H9 (cell line): Measurements from ENCODE around the gene DSCAM. TPM values are rescaled to one million over a fixed set of nuclear protein-coding genes. Genes with fewer than 3 reads are reported as not detected.

Experiments used
- DNase-seq: peaks from one replicate; pipeline ENCODE4 v3.0.0-alpha.2; 2017
- H2AFZ ChIP-seq: one replicate; pipeline ENCODE4 v1.6.1; 2013; ENCODE audit warnings: mild to moderate bottlenecking, low read length, control low read depth, moderate library complexity
- H2AK5ac ChIP-seq: 2 replicates; pipeline ENCODE4 v1.6.1; 2013; ENCODE audit warnings: low read length, control low read depth, mixed read lengths; ENCODE audit not compliant: insufficient read length
- H2BK120ac ChIP-seq: one replicate; pipeline ENCODE4 v1.6.1; 2013; ENCODE audit warnings: low read depth, mild to moderate bottlenecking, low read length, control low read depth, inconsistent platforms; ENCODE audit not compliant: poor library complexity, severe bottlenecking
- H2BK12ac ChIP-seq: 2 replicates; pipeline ENCODE4 v1.6.1; 2013; ENCODE audit warnings: low read length, control low read depth, mixed read lengths, low read depth; ENCODE audit not compliant: insufficient read length
- H2BK15ac ChIP-seq: 2 replicates; pipeline ENCODE4 v1.6.1; 2013; ENCODE audit warnings: low read depth, low read length, control low read depth
- H2BK20ac ChIP-seq: one replicate; pipeline ENCODE4 v1.6.1; 2013; ENCODE audit warnings: low read depth, mild to moderate bottlenecking, low read length, control low read depth, inconsistent platforms; ENCODE audit not compliant: poor library complexity, severe bottlenecking
- H2BK5ac ChIP-seq: 2 replicates; pipeline ENCODE4 v1.6.1; 2013; ENCODE audit warnings: low read length, control low read depth, mixed read lengths; ENCODE audit not compliant: insufficient read length
- H3K14ac ChIP-seq: 2 replicates; pipeline ENCODE4 v1.6.1; 2013; ENCODE audit warnings: low read length, control low read depth; ENCODE audit not compliant: insufficient read depth
- H3K18ac ChIP-seq: 2 replicates; pipeline ENCODE4 v1.6.1; 2013; ENCODE audit warnings: low read depth, mild to moderate bottlenecking, mixed read lengths, low read length, control low read depth; ENCODE audit not compliant: insufficient read length
- H3K23ac ChIP-seq: 2 replicates; pipeline ENCODE4 v1.6.1; 2013; ENCODE audit warnings: low read length, control low read depth, mixed read lengths, low read depth; ENCODE audit not compliant: insufficient read length
- H3K23me2 ChIP-seq: 2 replicates; pipeline ENCODE4 v1.6.1; 2013; ENCODE audit warnings: low read depth, mild to moderate bottlenecking, mixed read lengths, low read length, control low read depth; ENCODE audit not compliant: insufficient read length, poor library complexity, severe bottlenecking
- H3K27ac ChIP-seq: 2 replicates; pipeline ENCODE4 v1.5.1; 2013; ENCODE audit warnings: low read length, control low read depth, mixed read lengths, low read depth; ENCODE audit not compliant: insufficient read length
- H3K27me3 ChIP-seq: 2 replicates; pipeline ENCODE4 v1.6.1; 2013; ENCODE audit warnings: low read length, control low read depth, inconsistent platforms; ENCODE audit not compliant: insufficient read depth
- H3K4ac ChIP-seq: 2 replicates; pipeline ENCODE4 v1.6.1; 2013; ENCODE audit warnings: low read depth, mild to moderate bottlenecking, control low read depth, inconsistent platforms, low read length, moderate library complexity
- H3K4me1 ChIP-seq: 2 replicates; pipeline ENCODE4 v1.6.1; 2013; ENCODE audit warnings: low read length, control low read depth, inconsistent platforms; ENCODE audit not compliant: insufficient read depth
- H3K4me2 ChIP-seq: 2 replicates; pipeline ENCODE4 v1.6.1; 2013; ENCODE audit warnings: low read length, control low read depth, mixed read lengths; ENCODE audit not compliant: insufficient read length, insufficient read depth
- H3K56ac ChIP-seq: 2 replicates; pipeline ENCODE4 v1.6.1; 2013; ENCODE audit warnings: low read depth, mild to moderate bottlenecking, mixed read lengths, low read length, control low read depth; ENCODE audit not compliant: insufficient read length
- H3K79me1 ChIP-seq: 2 replicates; pipeline ENCODE4 v1.6.1; 2013; ENCODE audit warnings: low read depth, mild to moderate bottlenecking, moderate library complexity, low read length, control low read depth, inconsistent platforms; ENCODE audit not compliant: insufficient read depth, poor library complexity, severe bottlenecking
- H3K79me2 ChIP-seq: 2 replicates; pipeline ENCODE4 v1.6.1; 2013; ENCODE audit warnings: low read length, control low read depth, inconsistent platforms; ENCODE audit not compliant: insufficient read depth
- H3K9ac ChIP-seq: 2 replicates; pipeline ENCODE4 v1.6.1; 2013; ENCODE audit warnings: low read length, control low read depth, mixed read lengths; ENCODE audit not compliant: insufficient read length; ENCODE audit errors: extremely low read depth
- H3K9me3 ChIP-seq: one replicate; pipeline ENCODE4 v1.6.1; 2013; ENCODE audit warnings: low read depth, low read length, inconsistent platforms; ENCODE audit not compliant: control insufficient read depth
- H3T11ph ChIP-seq: one replicate; pipeline ENCODE4 v1.6.1; 2013; ENCODE audit warnings: mild to moderate bottlenecking, low read length, control low read depth, inconsistent platforms
- H4K20me1 ChIP-seq: one replicate; pipeline ENCODE4 v1.6.1; 2013; ENCODE audit not compliant: control insufficient read depth, insufficient read length, insufficient read depth
- H4K5ac ChIP-seq: 2 replicates; pipeline ENCODE4 v1.6.1; 2013; ENCODE audit warnings: low read depth, mild to moderate bottlenecking, mixed read lengths, low read length, control low read depth; ENCODE audit not compliant: insufficient read length
- H4K8ac ChIP-seq: replicated peaks from 2 replicates; pipeline ENCODE4 v1.6.1; 2013; ENCODE audit warnings: low read length, control low read depth, mixed read lengths, low read depth; ENCODE audit not compliant: insufficient read length
- H4K91ac ChIP-seq: 2 replicates; pipeline ENCODE4 v1.6.1; 2013; ENCODE audit warnings: low read depth, mild to moderate bottlenecking, moderate library complexity, mixed read lengths, low read length, control low read depth; ENCODE audit not compliant: insufficient read length
- H3K27ac Mint-ChIP-seq, 3 experiments: 2 replicates in 2 of 3; 3 replicates in 1 of 3; pipeline ENCODE4 v1.8.0; 2020 to 2021; ENCODE audit warnings: mixed read lengths in 3 of 3, mild to moderate bottlenecking in 1 of 3, moderate library complexity in 1 of 3
- H3K27me3 Mint-ChIP-seq: 2 replicates; pipeline ENCODE4 v1.8.0; 2021; ENCODE audit warnings: low read depth, mild to moderate bottlenecking, moderate library complexity, mixed read lengths
- H3K36me3 Mint-ChIP-seq, 3 experiments: 2 replicates in 2 of 3; 3 replicates in 1 of 3; pipeline ENCODE4 v1.8.0; 2020 to 2021; ENCODE audit warnings: low read depth in 3 of 3, mixed read lengths in 3 of 3; ENCODE audit not compliant: insufficient read depth in 1 of 3
- H3K4me1 Mint-ChIP-seq, 2 experiments: 2 replicates each; pipeline ENCODE4 v1.8.0; 2020; ENCODE audit warnings: mixed read lengths in 2 of 2
- H3K4me3 Mint-ChIP-seq, 2 experiments: 2 replicates in 1 of 2; 3 replicates in 1 of 2; pipeline ENCODE4 v1.8.0; 2020 to 2021; ENCODE audit warnings: mild to moderate bottlenecking in 2 of 2, mixed read lengths in 2 of 2, moderate library complexity in 1 of 2
- H3K9me3 Mint-ChIP-seq, 2 experiments: 2 replicates in 1 of 2; 3 replicates in 1 of 2; pipeline ENCODE4 v1.8.0; 2020; ENCODE audit warnings: mild to moderate bottlenecking in 2 of 2, mixed read lengths in 2 of 2, moderate library complexity in 1 of 2
- WGBS: extraction: QIAGEN DNeasy Blood & Tissue Kit; methylation state at CpG from one replicate; pipeline ENCODE4 v1.1.7; 2013; ENCODE audit warnings: missing lambda C conversion rate, low lambda C conversion rate, mixed read lengths; ENCODE audit not compliant: insufficient read length; ENCODE audit errors: extremely low coverage; 5-methylcytosine and 5-hydroxymethylcytosine counted together
- total RNA-seq: library from RNA; stranded (reverse); gene quantifications from 2 replicates; pipeline ENCODE4 v1.2.1, GENCODE V29; 2021
- TF ChIP-seq, protein P1 (sequence below): fragments of 200-600 bp; sonication (generic); conservative IDR thresholded peaks from 3 replicates; pipeline ENCODE4 v1.8.0; 2021; ENCODE audit warnings: antibody characterized with exemption, mild to moderate bottlenecking

Gene DSCAM
- total RNA-seq, 1 experiment from 2014 or later: 0.17 TPM

DNA sequence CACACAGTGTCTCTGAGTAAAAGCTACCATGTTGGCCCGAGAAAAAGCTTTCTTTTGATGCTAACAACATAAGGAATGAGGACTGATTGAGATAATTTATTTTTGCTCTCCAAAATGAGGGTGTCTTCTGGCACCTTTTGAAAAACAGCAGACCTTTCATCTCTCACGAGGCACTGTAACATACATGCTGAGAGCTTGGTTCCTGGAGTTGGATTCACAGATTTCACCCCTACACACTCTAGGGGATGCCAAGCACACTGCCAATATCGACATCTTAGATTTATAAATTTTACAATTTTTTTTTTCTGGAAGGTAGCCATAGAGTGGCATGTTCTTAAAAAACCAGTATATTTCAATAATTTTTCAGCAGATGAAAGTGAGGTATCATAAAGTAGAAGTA lies 408.3 kb downstream of the DSCAM start:
- no peaks in the 10 kb centered on the region for H3K4me1 ChIP-seq
- 0 out of 2 replicates have a peak, but pooled peaks cover under 1% of the 10 kb centered on the region for H3K27me3 Mint-ChIP-seq
- no peak overlapping the region for H2BK12ac ChIP-seq
- peaks cover 2% of the 10 kb centered on the region in 2 experiments; a peak in 4 of 5 replicates for H3K9me3 Mint-ChIP-seq
- no peak overlapping the region for H2BK15ac ChIP-seq
- no peak overlapping the region for H2AK5ac ChIP-seq
- H2BK5ac ChIP-seq: no peak overlapping the region
- H3K23ac ChIP-seq: no peak overlapping the region
- H4K20me1 ChIP-seq: no peaks in the 10 kb centered on the region
- H3K9ac ChIP-seq: no peak overlapping the region
- H3K27ac ChIP-seq: no peak overlapping the region
- H3K56ac ChIP-seq: no peak overlapping the region
- no peak overlapping the region for H2AFZ ChIP-seq
- no peak overlapping the region for H3K18ac ChIP-seq
- H3K79me1 ChIP-seq: no peaks in the 10 kb centered on the region
- no peak overlapping the region for H3K4me3 Mint-ChIP-seq
- H4K5ac ChIP-seq: no peak overlapping the region
- no peak for DNase-seq
- no peak overlapping the region for H3K27ac Mint-ChIP-seq
- H3T11ph ChIP-seq: no peak overlapping the region
- no peaks in the 10 kb centered on the region for H3K27me3 ChIP-seq
- no CpG with 5 or more reads among the region's 3 CpGs for WGBS
- H2BK20ac ChIP-seq: no peak overlapping the region
- no peak overlapping the region for H3K14ac ChIP-seq
- TF ChIP-seq, protein P1, sequence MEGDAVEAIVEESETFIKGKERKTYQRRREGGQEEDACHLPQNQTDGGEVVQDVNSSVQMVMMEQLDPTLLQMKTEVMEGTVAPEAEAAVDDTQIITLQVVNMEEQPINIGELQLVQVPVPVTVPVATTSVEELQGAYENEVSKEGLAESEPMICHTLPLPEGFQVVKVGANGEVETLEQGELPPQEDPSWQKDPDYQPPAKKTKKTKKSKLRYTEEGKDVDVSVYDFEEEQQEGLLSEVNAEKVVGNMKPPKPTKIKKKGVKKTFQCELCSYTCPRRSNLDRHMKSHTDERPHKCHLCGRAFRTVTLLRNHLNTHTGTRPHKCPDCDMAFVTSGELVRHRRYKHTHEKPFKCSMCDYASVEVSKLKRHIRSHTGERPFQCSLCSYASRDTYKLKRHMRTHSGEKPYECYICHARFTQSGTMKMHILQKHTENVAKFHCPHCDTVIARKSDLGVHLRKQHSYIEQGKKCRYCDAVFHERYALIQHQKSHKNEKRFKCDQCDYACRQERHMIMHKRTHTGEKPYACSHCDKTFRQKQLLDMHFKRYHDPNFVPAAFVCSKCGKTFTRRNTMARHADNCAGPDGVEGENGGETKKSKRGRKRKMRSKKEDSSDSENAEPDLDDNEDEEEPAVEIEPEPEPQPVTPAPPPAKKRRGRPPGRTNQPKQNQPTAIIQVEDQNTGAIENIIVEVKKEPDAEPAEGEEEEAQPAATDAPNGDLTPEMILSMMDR: no peak
- no peak overlapping the region for H4K91ac ChIP-seq
- no peaks in the 10 kb centered on the region for H3K79me2 ChIP-seq
- no peak overlapping the region for H4K8ac ChIP-seq
- H3K23me2 ChIP-seq: no peaks in the 10 kb centered on the region
- no peak overlapping the region for H3K4ac ChIP-seq
- no peaks in the 10 kb centered on the region for H3K9me3 ChIP-seq
- no peaks in the 10 kb centered on the region for H3K4me1 Mint-ChIP-seq
- H2BK120ac ChIP-seq: no peak overlapping the region
- no peak overlapping the region for H3K4me2 ChIP-seq
- H3K36me3 Mint-ChIP-seq: 0 out of 7 replicates have a peak, but pooled peaks cover 0 to 4% (median 0%) of the 10 kb centered on the region in 3 experiments
